GM21723 (cell line): ENCODE data around the gene SLC7A5.
A peak's percentile ranks its signal among the peaks of the same experiment; 100 is the strongest.
"Not testable (repeated sequence)": the region's sequence is repeated elsewhere in the genome, so short reads cannot be mapped to it uniquely, and the experiment has no call there.

Experiments
- ATAC-seq: cut with Tn5 transposase; IDR thresholded peaks from one replicate; pipeline ENCODE4 v1.9.1; 2021; ENCODE audit warnings: mild to moderate bottlenecking, moderate library complexity; ENCODE audit not compliant: unreplicated experiment

The SLC7A5 gene

GRCh38 chr16:87824016-87824990 lies 45.0 kb downstream of the SLC7A5 start:
- ATAC-seq = no peak

- ATAC-seq = no peak
Observed at GRCh38 chr16:87823181-87823929, 46.0 kb downstream of the SLC7A5 start.

- no peak for ATAC-seq
Observed at GRCh38 chr16:87822108-87822970, 47.0 kb downstream of the SLC7A5 start.

GRCh38 chr16:87821376-87822107 lies 47.8 kb downstream of the SLC7A5 start:
- no peak for ATAC-seq

- ATAC-seq = no peak
Observed at GRCh38 chr16:87819983-87820382, 49.3 kb downstream of the SLC7A5 start.

- no peak for ATAC-seq
Observed at GRCh38 chr16:87819282-87819681, 50.0 kb downstream of the SLC7A5 start.

GRCh38 chr16:87818533-87819161 lies 50.7 kb downstream of the SLC7A5 start:
- no peak for ATAC-seq

- no peak for ATAC-seq
Observed at GRCh38 chr16:87817910-87818309, 51.4 kb downstream of the SLC7A5 start.

GRCh38 chr16:87817370-87817769 lies 51.9 kb downstream of the SLC7A5 start:
- not testable (repeated sequence) for ATAC-seq

- no peak for ATAC-seq
Observed at GRCh38 chr16:87816507-87817100, 52.7 kb downstream of the SLC7A5 start.

GRCh38 chr16:87815567-87815966 lies 53.7 kb downstream of the SLC7A5 start:
- ATAC-seq = no peak

- ATAC-seq = no peak
Observed at GRCh38 chr16:87812200-87812656, 57.1 kb downstream of the SLC7A5 start.

GRCh38 chr16:87811454-87811853 lies 57.9 kb downstream of the SLC7A5 start:
- ATAC-seq = not testable (repeated sequence)

- peak; percentile 50 for ATAC-seq
Observed at GRCh38 chr16:87809150-87809902, 60.0 kb downstream of the SLC7A5 start.

GRCh38 chr16:87808108-87808507 lies 61.2 kb downstream of the SLC7A5 start:
- no peak for ATAC-seq

GRCh38 chr16:87806641-87807546 lies 62.4 kb downstream of the SLC7A5 start:
- ATAC-seq = no peak

- no peak for ATAC-seq
Observed at GRCh38 chr16:87806261-87806640, 63.1 kb downstream of the SLC7A5 start.

GRCh38 chr16:87803385-87803784 lies 65.9 kb downstream of the SLC7A5 start:
- ATAC-seq = no peak
